ENCODE results near the gene MICAL3. TPM values are rescaled to one million over a fixed set of nuclear protein-coding genes. Genes with fewer than 3 reads are reported as not detected.
"Not testable (repeated sequence)": the region's sequence is repeated elsewhere in the genome, so short reads cannot be mapped to it uniquely, and the experiment has no call there.

MICAL3 gene
- total RNA-seq, 2 donors from 2014 or later: 33.6 to 34.0 TPM

- DNase-seq: no peak
- peaks cover 24% of the 10 kb centered on the region for H3K4me1 ChIP-seq
- no peaks in the 10 kb centered on the region for H3K36me3 ChIP-seq (replicated peaks in 1 of 2; ENCODE audit: insufficient read depth in 1 of 2, low read depth in 2 of 2)
- intact Hi-C loops (cut with DNase I): no loop called here
- no peaks in the 10 kb centered on the region for H3K27me3 ChIP-seq
- 76 to 90% methylated on average over 9 to 10 of the region's 10 CpGs for WGBS, 2 donors
- H3K9me3 ChIP-seq: no peaks in the 10 kb centered on the region
- no peak overlapping the region for H3K4me3 ChIP-seq
- no peak for TF ChIP-seq POLR2A (IDR thresholded peaks at IDR 0.05)
- no peak for TF ChIP-seq CTCF (IDR thresholded peaks at IDR 0.05)
- H3K27ac ChIP-seq: no peak overlapping the region
- no peak for ATAC-seq
Measured at GRCh38 chr22:17994424-17995108, 29.8 kb downstream of the MICAL3 start.

- H3K4me1 ChIP-seq: peaks cover 12% of the 10 kb centered on the region
- ATAC-seq; H3K27ac ChIP-seq; H3K36me3 ChIP-seq (replicated peaks in 1 of 2; ENCODE audit: insufficient read depth in 1 of 2, low read depth in 2 of 2); intact Hi-C loops (cut with DNase I); H3K9me3 ChIP-seq; H3K4me3 ChIP-seq; H3K27me3 ChIP-seq; DNase-seq: not testable (repeated sequence)
- WGBS, 2 donors: 63 to 71% methylated on average over 2 of the region's 2 CpGs
Measured at GRCh38 chr22:17992976-17993375, 31.4 kb downstream of the MICAL3 start.

GRCh38 chr22:17991992-17992391 is 32.4 kb downstream of the MICAL3 start:
- H3K27ac ChIP-seq; H3K4me3 ChIP-seq; H3K27me3 ChIP-seq; H3K4me1 ChIP-seq; DNase-seq; ATAC-seq; H3K36me3 ChIP-seq (replicated peaks in 1 of 2; ENCODE audit: insufficient read depth in 1 of 2, low read depth in 2 of 2); intact Hi-C loops (cut with DNase I); H3K9me3 ChIP-seq: not testable (repeated sequence)
- 76 to 81% methylated on average over 3 to 4 of the region's 4 CpGs for WGBS, 2 donors

- Histone ChIP-seq H3K9me3 (no peaks in the 10 kb centered on the region), H3K27me3 (no peaks in the 10 kb centered on the region), H3K27ac (no peak overlapping the region), H3K4me3 (no peak overlapping the region), H3K4me1 (peaks cover 9% of the 10 kb centered on the region), H3K36me3 (replicated peaks in 1 of 2; ENCODE audit: insufficient read depth in 1 of 2, low read depth in 2 of 2) (no peaks in the 10 kb centered on the region)
- intact Hi-C loops (cut with DNase I): no loop called here
- DNase-seq (no peak), ATAC-seq (no peak)
- TF ChIP-seq POLR2A (IDR thresholded peaks at IDR 0.05) (no peak), CTCF (IDR thresholded peaks at IDR 0.05) (no peak)
- WGBS, 2 donors: 80 to 85% methylated on average over 8 of the region's 8 CpGs
Measured at GRCh38 chr22:17990942-17991341, 33.4 kb downstream of the MICAL3 start.

- TF ChIP-seq POLR2A (IDR thresholded peaks at IDR 0.05) (no peak), CTCF (IDR thresholded peaks at IDR 0.05) (no peak)
- 79 to 83% methylated on average over 5 to 6 of the region's 6 CpGs for WGBS, 2 donors
Measured at GRCh38 chr22:17990147-17990546, 34.2 kb downstream of the MICAL3 start.

More at GRCh38 chr22:17990147-17990546, 34.2 kb downstream of the MICAL3 start:
- ATAC-seq (no peak), DNase-seq (no peak)
- H3K27me3 ChIP-seq: no peaks in the 10 kb centered on the region
- H3K27ac ChIP-seq: no peak overlapping the region
- H3K9me3 ChIP-seq: no peaks in the 10 kb centered on the region
- intact Hi-C loops (cut with DNase I): no loop called here
- no peaks in the 10 kb centered on the region for H3K36me3 ChIP-seq (replicated peaks in 1 of 2; ENCODE audit: insufficient read depth in 1 of 2, low read depth in 2 of 2)
- H3K4me3 ChIP-seq: no peak overlapping the region
- peaks cover 9% of the 10 kb centered on the region for H3K4me1 ChIP-seq
